Measurements from ENCODE around the gene NDUFAB1. TPM values are rescaled to one million over a fixed set of nuclear protein-coding genes. Genes with fewer than 3 reads are reported as not detected.
"Not testable (repeated sequence)": the region's sequence is repeated elsewhere in the genome, so short reads cannot be mapped to it uniquely, and the experiment has no call there.

The NDUFAB1 gene
- total and polyA plus RNA-seq, 10 donors, result 40.1 to 140 (median 63.6) TPM

GRCh38 chr16:23552161-23552560 lies 44.0 kb downstream of the NDUFAB1 start:
- Histone ChIP-seq H3K27ac (no peak overlapping the region), H3K27me3 (replicated peaks in 1 of 7) (no peaks in the 10 kb centered on the region), H3K9me3 (no peaks in the 10 kb centered on the region), H3K4me3 (no peak overlapping the region), H3K4me1 (peaks cover 6 to 22% (median 14%) of the 10 kb centered on the region in 6 donors), H3K36me3 (peaks cover 3 to 65% (median 57%) of the 10 kb centered on the region in 6 donors)
- no peak for TF ChIP-seq POLR2A (IDR thresholded peaks at IDR 0.05)
- no peak for TF ChIP-seq CTCF (IDR thresholded peaks at IDR 0.05 in 8 of 11, conservative IDR thresholded peaks at IDR 0.05 in 3 of 11)
- TF ChIP-seq POLR2AphosphoS5 (IDR thresholded peaks at IDR 0.05), result no peak
- peak; percentile 37 for DNase-seq
- WGBS, 5 donors, result 76 to 87% (median 80%) methylated on average over 6 of the region's 6 CpGs
- intact Hi-C loops (cut with DNase I; ENCODE audit: low total_unique reads), result loop anchor here (10.0 kb wide), 1 partner anchor 47 kb away; no protein-coding TSS in a partner anchor

GRCh38 chr16:23549938-23550337 lies 46.2 kb downstream of the NDUFAB1 start:
- 94 to 99% (median 97%) methylated on average over 5 of the region's 5 CpGs for WGBS, 5 donors

GRCh38 chr16:23544436-23544835 lies 51.7 kb downstream of the NDUFAB1 start:
- WGBS, 5 donors, result 94 to 99% (median 97%) methylated on average over 8 to 14 of the region's 14 CpGs
- H3K36me3 ChIP-seq, result peaks cover 3 to 100% (median 78%) of the 10 kb centered on the region in 6 donors
- intact Hi-C loops (cut with DNase I; ENCODE audit: low total_unique reads), result no loop called here

More at GRCh38 chr16:23549938-23550337, 46.2 kb downstream of the NDUFAB1 start:
- H3K9me3 ChIP-seq, result no peaks in the 10 kb centered on the region
- TF ChIP-seq CTCF (IDR thresholded peaks at IDR 0.05 in 8 of 11, conservative IDR thresholded peaks at IDR 0.05 in 3 of 11) (no peak), POLR2AphosphoS5 (IDR thresholded peaks at IDR 0.05) (no peak), POLR2A (IDR thresholded peaks at IDR 0.05) (no peak)
- no peaks in the 10 kb centered on the region for H3K27me3 ChIP-seq (replicated peaks in 1 of 7)
- no peak overlapping the region for H3K27ac ChIP-seq
- no peak overlapping the region for H3K4me3 ChIP-seq
- no peak for DNase-seq
- peaks cover 0 to 3% (median 0%) of the 10 kb centered on the region in 6 donors for H3K4me1 ChIP-seq
- intact Hi-C loops (cut with DNase I; ENCODE audit: low total_unique reads), result loop anchor here (10.0 kb wide), 1 partner anchor 45 kb away; no protein-coding TSS in a partner anchor
- H3K36me3 ChIP-seq, result peaks cover 3 to 87% (median 76%) of the 10 kb centered on the region in 6 donors

GRCh38 chr16:23540817-23541178 lies 55.3 kb downstream of the NDUFAB1 start:
- intact Hi-C loops (cut with DNase I; ENCODE audit: low total_unique reads), result not testable (repeated sequence)

More at GRCh38 chr16:23544436-23544835, 51.7 kb downstream of the NDUFAB1 start:
- H3K27me3 ChIP-seq (replicated peaks in 1 of 7), result no peaks in the 10 kb centered on the region
- TF ChIP-seq CTCF (IDR thresholded peaks at IDR 0.05 in 8 of 11, conservative IDR thresholded peaks at IDR 0.05 in 3 of 11), result no peak
- no peak for TF ChIP-seq POLR2AphosphoS5 (IDR thresholded peaks at IDR 0.05)
- H3K4me1 ChIP-seq, result no peaks in the 10 kb centered on the region
- peak; percentile 37 for DNase-seq
- H3K4me3 ChIP-seq, result no peak overlapping the region
- no peak overlapping the region for H3K27ac ChIP-seq
- no peaks in the 10 kb centered on the region for H3K9me3 ChIP-seq

More at GRCh38 chr16:23540817-23541178, 55.3 kb downstream of the NDUFAB1 start:
- not testable (repeated sequence) for H3K9me3 ChIP-seq; H3K4me1 ChIP-seq; H3K4me3 ChIP-seq; H3K27ac ChIP-seq; H3K27me3 ChIP-seq (replicated peaks in 1 of 7)
- peak; percentile 5 for DNase-seq
- WGBS, 5 donors, result 97 to 100% (median 98%) methylated on average over 3 of the region's 3 CpGs
- H3K36me3 ChIP-seq, result peaks cover 0 to 99% (median 59%) of the 10 kb centered on the region in 6 donors
